ENCODE data around the gene NPIPA5.
"Not testable (repeated sequence)": the region's sequence is repeated elsewhere in the genome, so short reads cannot be mapped to it uniquely, and the experiment has no call there.

Gene NPIPA5

DNA sequence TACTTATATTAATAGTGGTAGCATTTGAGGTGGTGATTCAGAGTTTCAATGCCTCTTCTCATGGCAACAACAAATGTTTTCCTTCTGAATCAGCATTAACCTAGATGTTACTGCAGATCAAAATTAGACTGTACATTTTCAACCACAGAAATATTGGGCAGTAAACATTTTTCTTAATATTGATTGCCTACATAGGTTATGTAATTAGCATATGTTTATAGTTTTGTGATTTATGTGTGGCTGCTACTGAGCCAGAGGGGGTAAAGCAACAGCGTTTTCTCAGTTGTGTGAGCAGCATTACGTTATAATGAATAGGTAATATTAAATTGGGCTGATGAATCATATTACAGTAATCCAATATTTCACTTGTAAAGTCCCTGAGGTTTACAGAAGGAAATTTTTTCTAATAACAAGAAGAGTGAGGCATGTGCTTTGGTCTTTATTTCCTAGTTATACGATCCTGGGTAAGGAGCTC is 37.5 kb upstream of the NPIPA5 start:
- no peak overlapping the region for H3K4me3 ChIP-seq (replicated peaks; ENCODE audit: low read depth, low read length)
- TF ChIP-seq CTCF (IDR thresholded peaks at IDR 0.05; ENCODE audit: low read length, missing control alignments): no peak
- DNase-seq (ENCODE audit: low read depth): no peak

DNA sequence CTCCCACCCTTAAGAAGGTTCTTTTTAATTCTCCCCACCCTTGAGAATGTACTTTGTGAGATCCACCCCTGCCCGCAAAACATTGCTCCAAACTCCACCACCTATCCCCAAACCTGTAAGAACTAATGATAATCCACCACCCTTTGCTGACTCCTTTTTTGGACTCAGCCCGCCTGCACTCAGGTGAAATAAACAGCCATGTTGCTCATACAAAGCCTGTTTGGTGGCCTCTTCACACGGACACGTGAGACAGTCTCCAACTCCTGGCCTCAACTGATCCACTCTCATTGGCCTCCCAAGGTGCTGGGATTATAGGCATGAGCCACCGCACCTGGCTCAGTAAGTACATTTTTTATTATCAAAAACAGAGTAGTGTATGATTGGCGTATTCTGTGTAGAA is 31.4 kb upstream of the NPIPA5 start:
- not testable (repeated sequence) for DNase-seq (ENCODE audit: low read depth); H3K4me3 ChIP-seq (replicated peaks; ENCODE audit: low read depth, low read length)

DNA sequence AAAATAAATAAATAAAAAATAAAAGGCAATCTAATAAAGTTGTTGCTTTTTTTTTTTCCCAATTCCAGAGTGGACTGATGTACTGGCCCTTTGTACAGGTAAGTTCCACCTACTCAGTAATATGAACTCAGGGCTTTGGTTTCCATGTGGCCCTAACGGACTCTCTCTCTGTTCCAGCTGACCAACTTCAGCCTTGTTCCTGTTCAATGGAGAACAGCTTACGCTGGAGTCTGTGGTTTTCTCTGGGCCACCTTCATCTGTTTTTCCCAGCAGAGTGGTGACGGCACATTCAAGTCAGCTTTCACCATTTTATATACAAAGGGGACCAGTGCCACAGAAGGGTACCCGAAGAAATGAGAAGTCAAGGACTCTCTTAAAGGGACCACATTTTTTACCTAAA is 29.7 kb upstream of the NPIPA5 start:
- not testable (repeated sequence) for DNase-seq (ENCODE audit: low read depth); H3K4me3 ChIP-seq (replicated peaks; ENCODE audit: low read depth, low read length)

DNA sequence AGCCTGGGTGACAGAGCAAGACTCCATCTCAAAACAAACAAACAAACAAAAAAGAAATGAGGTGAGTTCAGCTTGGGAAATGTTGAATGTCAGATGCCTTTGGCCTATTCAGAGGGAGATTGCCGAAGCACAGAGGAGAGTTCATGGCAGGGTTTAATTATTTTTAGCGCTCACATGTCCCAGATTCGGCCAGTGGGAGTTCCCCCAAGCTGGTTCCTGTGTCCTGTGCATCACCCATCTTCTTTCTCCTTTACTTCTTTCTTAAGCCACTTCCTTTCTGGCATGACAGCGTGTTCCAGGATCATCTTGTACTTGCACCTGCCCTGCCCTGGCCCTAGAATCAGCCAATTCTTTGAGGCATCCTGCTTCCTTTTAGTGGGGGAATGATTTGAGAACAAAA is 26.7 kb upstream of the NPIPA5 start:
- no peak for TF ChIP-seq CTCF (IDR thresholded peaks at IDR 0.05; ENCODE audit: low read length, missing control alignments)
- DNase-seq (ENCODE audit: low read depth): no peak
- no peak overlapping the region for H3K4me3 ChIP-seq (replicated peaks; ENCODE audit: low read depth, low read length)

GRCh38 chr16:15404091-15404490 is 26.0 kb upstream of the NPIPA5 start:
- DNase-seq (ENCODE audit: low read depth): not testable (repeated sequence)

DNA sequence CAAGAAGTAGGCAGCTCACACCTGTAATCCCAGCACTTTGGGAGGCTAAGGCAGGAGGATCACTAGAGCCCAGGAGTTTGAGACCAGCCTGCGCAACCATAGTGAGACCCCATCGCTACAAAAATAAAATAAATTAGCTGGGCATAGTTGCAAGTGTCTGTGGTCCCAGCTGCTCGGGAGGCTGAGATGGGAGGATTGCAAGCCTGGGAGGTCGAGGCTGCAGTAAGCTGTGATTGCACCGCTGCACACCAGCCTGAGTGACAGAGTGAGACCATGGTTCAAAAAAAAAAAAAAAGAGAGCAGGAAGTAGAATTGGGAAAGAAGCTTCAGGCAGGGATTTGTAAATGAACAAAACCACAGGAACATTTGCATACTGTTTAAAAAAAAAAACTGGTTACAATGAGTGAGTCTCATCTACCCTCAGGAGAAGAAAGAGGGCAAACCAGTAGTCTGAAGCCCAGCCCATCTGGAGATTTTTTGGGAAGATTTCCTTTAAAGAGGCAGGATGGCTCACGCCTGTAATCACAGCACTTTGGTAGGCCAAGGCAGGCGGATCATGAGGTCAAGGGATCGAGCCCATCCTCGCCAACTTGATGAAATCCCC is 25.4 kb upstream of the NPIPA5 start:
- H3K4me3 ChIP-seq (replicated peaks; ENCODE audit: low read depth, low read length): no peak overlapping the region
- peak; percentile 3 for DNase-seq (ENCODE audit: low read depth)
- TF ChIP-seq CTCF (IDR thresholded peaks at IDR 0.05; ENCODE audit: low read length, missing control alignments): no peak

More at GRCh38 chr16:15404091-15404490, 26.0 kb upstream of the NPIPA5 start:
- H3K4me3 ChIP-seq (replicated peaks; ENCODE audit: low read depth, low read length): not testable (repeated sequence)

GRCh38 chr16:15401972-15402371 is 23.9 kb upstream of the NPIPA5 start:
- TF ChIP-seq CTCF (IDR thresholded peaks at IDR 0.05; ENCODE audit: low read length, missing control alignments): no peak
- DNase-seq (ENCODE audit: low read depth): no peak
- H3K4me3 ChIP-seq (replicated peaks; ENCODE audit: low read depth, low read length): no peak overlapping the region

DNA sequence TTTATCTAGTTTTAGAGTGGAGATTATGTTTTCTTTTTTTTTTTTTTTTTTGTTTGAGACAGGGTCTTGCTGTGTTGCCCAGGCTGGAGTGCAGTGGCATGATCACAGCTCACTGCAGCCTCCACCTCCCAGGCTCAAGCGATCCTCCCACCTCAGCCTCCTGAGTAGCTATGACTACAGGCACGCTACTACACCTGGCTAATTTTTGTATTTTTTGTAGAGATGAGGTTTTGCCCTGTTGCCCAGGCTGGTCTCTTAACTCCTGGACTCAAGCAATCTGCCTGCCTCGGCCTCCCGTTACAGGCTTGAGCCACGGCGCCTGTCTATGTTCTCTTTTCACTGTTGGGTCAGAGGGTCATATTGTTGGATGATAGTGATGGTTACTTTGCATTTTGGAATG is 22.2 kb upstream of the NPIPA5 start:
- DNase-seq (ENCODE audit: low read depth); H3K4me3 ChIP-seq (replicated peaks; ENCODE audit: low read depth, low read length): not testable (repeated sequence)

DNA sequence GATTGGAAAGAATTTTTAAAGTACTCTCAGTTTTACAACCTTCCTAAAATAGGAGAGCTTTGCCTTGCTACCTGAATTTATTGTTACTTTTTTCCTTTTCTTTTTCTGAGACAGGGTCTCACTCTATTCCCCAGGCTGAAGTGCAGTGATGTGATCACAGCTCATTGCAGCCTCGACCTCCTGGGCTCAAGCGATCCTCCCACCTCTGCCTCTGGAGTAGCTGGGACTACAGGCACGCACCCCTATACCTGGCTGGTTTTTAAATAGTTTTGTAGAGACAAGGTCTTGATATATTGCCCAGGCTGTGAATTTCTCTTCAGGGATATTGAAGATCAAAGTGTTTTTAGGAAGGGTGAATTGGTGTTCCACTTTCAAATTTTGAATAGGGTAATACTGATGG is 21.2 kb upstream of the NPIPA5 start:
- DNase-seq (ENCODE audit: low read depth): no peak
- TF ChIP-seq CTCF (IDR thresholded peaks at IDR 0.05; ENCODE audit: low read length, missing control alignments): no peak
- H3K4me3 ChIP-seq (replicated peaks; ENCODE audit: low read depth, low read length): no peak overlapping the region
